PFSK-1 (cell line): ENCODE data around the gene PROK1.

ENCODE experiments used
- FOXP2 ChIP-seq: optimal IDR thresholded peaks from 2 replicates; pipeline ENCODE3; 2011; ENCODE audit warnings: borderline replicate concordance, control low read depth, inconsistent platforms; ENCODE audit not compliant: insufficient read depth; ENCODE audit errors: extremely low read length, extremely low read depth
- POLR2AphosphoS5 ChIP-seq: IDR thresholded peaks from 2 replicates; pipeline ENCODE4 v1.6.1; 2012; ENCODE audit warnings: low read depth, mild to moderate bottlenecking, control low read depth, low read length, moderate library complexity
- SIN3A ChIP-seq: IDR thresholded peaks from 2 replicates; pipeline ENCODE4 v1.6.1; 2012; ENCODE audit warnings: mild to moderate bottlenecking, low read length, moderate library complexity, borderline replicate concordance; ENCODE audit not compliant: insufficient read depth
- TAF1 ChIP-seq: IDR thresholded peaks from 2 replicates; pipeline ENCODE4 v1.6.1; 2012; ENCODE audit warnings: low read length, control low read depth, borderline replicate concordance; ENCODE audit not compliant: insufficient read depth
- TF ChIP-seq, protein P1 (sequence below), 2 experiments: IDR thresholded peaks; 2 replicates each; pipeline versions ENCODE4 v1.6.1 to v1.8.0; 2011 to 2012; ENCODE audit warnings: low read depth in 2 of 2, low read length in 2 of 2, control low read depth in 1 of 2, inconsistent platforms in 1 of 2, mild to moderate bottlenecking in 1 of 2, moderate library complexity in 1 of 2; ENCODE audit not compliant: insufficient read depth in 1 of 2

PROK1 gene

DNA sequence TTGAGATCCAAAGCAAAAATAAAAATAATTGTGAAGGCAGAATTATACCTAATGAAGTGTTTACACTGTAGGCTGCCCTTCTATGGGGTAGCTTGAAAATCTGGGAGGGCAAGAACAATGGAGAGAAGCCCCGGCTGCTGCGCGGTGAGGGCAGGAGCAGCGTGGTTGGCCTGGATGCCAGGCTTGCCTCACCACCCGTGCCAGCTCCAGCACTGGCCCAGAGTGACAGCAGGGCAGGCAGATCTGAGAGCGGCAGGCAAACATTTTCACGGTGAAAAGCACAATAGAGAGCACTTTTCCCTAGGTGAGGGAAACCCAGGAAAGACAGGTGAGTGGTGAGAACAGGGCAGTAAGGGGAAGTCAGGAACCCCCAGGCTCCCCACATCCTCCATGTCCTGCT, 1.4 kb downstream of the PROK1 start:
- TF ChIP-seq TAF1: no peak
- no peak for TF ChIP-seq SIN3A
- TF ChIP-seq FOXP2: no peak
- TF ChIP-seq POLR2AphosphoS5: no peak
- TF ChIP-seq, protein P1, sequence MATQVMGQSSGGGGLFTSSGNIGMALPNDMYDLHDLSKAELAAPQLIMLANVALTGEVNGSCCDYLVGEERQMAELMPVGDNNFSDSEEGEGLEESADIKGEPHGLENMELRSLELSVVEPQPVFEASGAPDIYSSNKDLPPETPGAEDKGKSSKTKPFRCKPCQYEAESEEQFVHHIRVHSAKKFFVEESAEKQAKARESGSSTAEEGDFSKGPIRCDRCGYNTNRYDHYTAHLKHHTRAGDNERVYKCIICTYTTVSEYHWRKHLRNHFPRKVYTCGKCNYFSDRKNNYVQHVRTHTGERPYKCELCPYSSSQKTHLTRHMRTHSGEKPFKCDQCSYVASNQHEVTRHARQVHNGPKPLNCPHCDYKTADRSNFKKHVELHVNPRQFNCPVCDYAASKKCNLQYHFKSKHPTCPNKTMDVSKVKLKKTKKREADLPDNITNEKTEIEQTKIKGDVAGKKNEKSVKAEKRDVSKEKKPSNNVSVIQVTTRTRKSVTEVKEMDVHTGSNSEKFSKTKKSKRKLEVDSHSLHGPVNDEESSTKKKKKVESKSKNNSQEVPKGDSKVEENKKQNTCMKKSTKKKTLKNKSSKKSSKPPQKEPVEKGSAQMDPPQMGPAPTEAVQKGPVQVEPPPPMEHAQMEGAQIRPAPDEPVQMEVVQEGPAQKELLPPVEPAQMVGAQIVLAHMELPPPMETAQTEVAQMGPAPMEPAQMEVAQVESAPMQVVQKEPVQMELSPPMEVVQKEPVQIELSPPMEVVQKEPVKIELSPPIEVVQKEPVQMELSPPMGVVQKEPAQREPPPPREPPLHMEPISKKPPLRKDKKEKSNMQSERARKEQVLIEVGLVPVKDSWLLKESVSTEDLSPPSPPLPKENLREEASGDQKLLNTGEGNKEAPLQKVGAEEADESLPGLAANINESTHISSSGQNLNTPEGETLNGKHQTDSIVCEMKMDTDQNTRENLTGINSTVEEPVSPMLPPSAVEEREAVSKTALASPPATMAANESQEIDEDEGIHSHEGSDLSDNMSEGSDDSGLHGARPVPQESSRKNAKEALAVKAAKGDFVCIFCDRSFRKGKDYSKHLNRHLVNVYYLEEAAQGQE (IDR thresholded peaks at IDR 0.05; ENCODE audit: insufficient read depth in 1 of 2, low read depth in 2 of 2, low read length in 2 of 2): no peak

DNA sequence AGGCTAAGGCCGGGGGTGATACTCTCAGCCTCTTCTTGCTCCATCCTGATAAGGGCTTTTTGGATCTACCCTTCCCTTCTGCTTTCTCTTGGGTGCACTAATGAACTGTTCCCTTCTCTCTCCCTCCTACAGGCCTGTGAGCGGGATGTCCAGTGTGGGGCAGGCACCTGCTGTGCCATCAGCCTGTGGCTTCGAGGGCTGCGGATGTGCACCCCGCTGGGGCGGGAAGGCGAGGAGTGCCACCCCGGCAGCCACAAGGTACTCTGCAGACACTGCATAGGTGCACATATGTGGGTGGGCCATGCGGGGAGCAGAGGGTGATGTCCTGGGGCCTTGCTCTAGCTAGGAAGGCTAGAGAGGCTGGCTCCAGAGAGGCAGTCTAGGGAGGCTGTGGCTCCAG, 2.9 kb downstream of the PROK1 start:
- no peak for TF ChIP-seq FOXP2
- TF ChIP-seq, protein P1 (IDR thresholded peaks at IDR 0.05; ENCODE audit: insufficient read depth in 1 of 2, low read depth in 2 of 2, low read length in 2 of 2): no peak
- no peak for TF ChIP-seq TAF1

DNA sequence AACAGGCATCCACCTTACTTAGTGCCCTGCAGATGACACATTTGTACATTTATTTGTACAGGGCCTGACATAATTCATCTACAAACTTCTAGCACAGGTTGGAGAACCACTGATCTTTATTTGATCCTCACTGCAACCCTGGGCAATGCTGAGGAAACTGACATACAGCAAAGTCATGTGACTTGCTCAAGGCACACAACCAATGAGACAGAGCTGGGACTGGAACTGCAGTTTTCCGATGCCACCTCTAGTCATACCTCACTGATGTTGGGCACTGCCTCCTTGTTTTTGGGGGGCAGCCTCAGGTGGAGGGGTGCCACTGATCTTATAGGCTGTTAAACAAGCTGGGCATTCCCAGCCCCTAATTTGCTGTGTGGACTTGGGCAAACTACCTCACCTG, 3.4 kb downstream of the PROK1 start:
- TF ChIP-seq TAF1: no peak
- TF ChIP-seq FOXP2: no peak
- TF ChIP-seq SIN3A: no peak
- no peak for TF ChIP-seq POLR2AphosphoS5

DNA sequence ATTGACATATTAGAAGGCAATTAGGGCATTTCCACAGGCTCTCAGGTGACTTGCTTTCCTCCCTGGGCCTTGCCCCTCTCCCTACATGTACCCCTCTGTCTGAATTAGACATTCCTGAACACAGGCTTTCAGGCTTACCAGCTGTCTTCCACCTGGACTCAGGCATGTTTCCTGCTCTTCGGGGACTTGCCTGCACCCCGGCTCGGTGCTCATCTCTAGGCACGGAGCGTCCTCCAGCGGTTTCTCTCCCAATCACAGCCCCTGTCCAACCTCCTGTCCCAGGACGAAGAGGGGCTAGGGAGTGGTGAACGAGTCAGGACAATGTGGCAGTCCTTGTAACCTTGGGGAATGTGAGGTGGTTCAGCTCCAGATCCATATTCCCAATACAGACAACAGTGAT, 4.2 kb downstream of the PROK1 start:
- no peak for TF ChIP-seq TAF1
- no peak for TF ChIP-seq SIN3A
- TF ChIP-seq FOXP2: no peak
- no peak for TF ChIP-seq POLR2AphosphoS5
- TF ChIP-seq, protein P1 (IDR thresholded peaks at IDR 0.05; ENCODE audit: insufficient read depth in 1 of 2, low read depth in 2 of 2, low read length in 2 of 2): no peak

DNA sequence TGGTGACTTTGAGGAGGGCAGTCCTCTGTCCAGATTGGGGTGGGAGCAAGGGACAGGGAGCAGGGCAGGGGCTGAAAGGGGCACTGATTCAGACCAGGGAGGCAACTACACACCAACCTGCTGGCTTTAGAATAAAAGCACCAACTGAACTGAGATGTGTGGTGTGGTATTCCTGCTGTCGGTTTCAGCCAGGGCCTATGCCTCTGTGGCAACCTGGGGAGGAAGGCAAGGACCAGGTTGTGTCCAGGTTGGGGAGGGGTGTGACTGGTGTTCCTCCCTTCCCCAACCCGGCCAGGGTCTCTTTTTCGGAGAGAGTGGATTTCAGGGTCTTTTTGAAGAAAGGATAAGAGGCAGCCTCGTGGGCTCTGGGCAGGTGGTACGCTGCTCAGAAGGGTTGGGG, 6.3 kb downstream of the PROK1 start:
- no peak for TF ChIP-seq FOXP2
- no peak for TF ChIP-seq TAF1
- TF ChIP-seq, protein P1 (IDR thresholded peaks at IDR 0.05; ENCODE audit: insufficient read depth in 1 of 2, low read depth in 2 of 2, low read length in 2 of 2): no peak
- TF ChIP-seq POLR2AphosphoS5: no peak
- TF ChIP-seq SIN3A: no peak
